Measurements from ENCODE around the gene ECM2.

Gene ECM2

DNA sequence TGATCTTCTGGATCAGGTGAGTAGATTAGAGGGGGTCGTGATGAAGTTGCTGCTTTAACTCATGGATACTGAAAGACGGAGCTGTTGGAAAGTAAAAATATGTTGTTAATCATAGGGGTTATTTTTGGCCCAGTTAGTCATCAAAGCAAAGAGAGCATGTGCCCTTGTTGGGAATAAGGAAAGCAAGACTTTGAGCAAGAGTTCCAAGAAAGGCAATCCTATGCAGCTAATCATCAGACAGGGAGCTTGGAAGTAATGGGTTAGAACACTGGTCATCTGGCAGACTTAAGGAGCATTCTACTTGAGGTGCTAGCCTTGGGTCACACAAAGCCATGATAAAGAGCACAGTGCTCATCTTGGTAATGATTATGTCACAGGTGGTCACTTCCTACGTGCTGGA, 71.8 kb downstream of the ECM2 start:
- no peak for DNase-seq (ENCODE audit: low spot score)

DNA sequence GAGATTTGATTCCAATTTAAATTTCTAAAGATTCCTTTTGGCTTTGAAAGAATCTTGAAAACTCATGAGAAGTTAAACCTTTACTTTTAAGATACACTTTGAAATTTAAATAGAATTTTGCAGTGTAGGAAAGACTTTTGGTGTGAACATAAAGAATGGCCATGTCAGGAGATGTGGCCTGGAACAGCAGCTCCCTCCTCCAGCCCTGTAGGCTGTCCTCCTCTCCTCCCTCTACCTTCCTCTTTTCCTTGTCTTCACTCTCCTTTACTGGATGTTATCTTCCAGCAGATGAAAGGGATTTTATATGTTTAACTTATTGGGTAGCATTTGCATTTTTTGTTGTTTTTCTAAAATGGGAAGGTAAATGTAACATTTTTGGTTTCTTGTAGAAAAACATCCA, 72.4 kb downstream of the ECM2 start:
- no peak for DNase-seq (ENCODE audit: low spot score)

- no peak for DNase-seq (ENCODE audit: low spot score)
Measured at GRCh38 chr9:92457576-92457975, 78.2 kb downstream of the ECM2 start.

DNA sequence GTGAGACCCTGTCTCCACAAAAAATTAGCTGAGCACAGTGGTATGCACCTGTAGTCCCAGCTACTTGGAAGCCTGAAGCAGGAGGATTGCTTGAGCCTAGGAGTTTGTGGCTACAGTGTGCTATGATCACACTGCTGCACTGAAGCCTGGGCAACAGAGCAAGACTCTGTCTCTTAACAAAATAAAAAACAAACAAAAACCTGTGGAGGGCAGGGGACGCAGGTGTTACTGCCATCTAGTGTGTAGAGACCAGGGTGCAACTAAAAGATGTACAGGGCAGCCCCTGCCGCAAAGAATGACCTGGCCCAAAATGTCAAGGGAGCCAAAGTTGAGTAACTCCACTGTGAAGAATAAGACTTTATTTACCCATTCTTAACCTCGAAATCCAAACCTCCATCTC, 80.6 kb downstream of the ECM2 start:
- peak; percentile 12 for DNase-seq (ENCODE audit: low spot score)

- no peak for DNase-seq (ENCODE audit: low spot score)
Measured at GRCh38 chr9:92446536-92446935, 89.3 kb downstream of the ECM2 start.
